Uterus (tissue), 4 donors: Measurements from ENCODE around the gene OR7G1. TPM values are rescaled to one million over a fixed set of nuclear protein-coding genes. Genes with fewer than 3 reads are reported as not detected.

ENCODE experiments used
- DNase-seq, 2 donors: peaks; one replicate each; pipeline ENCODE4 v3.0.0-alpha.2; 2019 to 2020
- H3K27ac ChIP-seq, 2 donors: fragments of 200-600 bp; sonication (generic); 1 replicate in 1 of 2; 2 replicates in 1 of 2; pipeline ENCODE4 v1.5.1; 2016 to 2018
- H3K27me3 ChIP-seq, 2 donors: fragments of 200-600 bp; sonication (generic); one replicate each; pipeline ENCODE4 v1.5.1; 2018 to 2019; ENCODE audit warnings: control low read depth in 1 of 2
- H3K36me3 ChIP-seq, 2 donors: fragments of 200-600 bp; sonication (generic); one replicate each; pipeline ENCODE4 v1.5.1; 2019; ENCODE audit warnings: control low read depth in 1 of 2
- H3K4me1 ChIP-seq, 2 donors: fragments of 200-600 bp; sonication (generic); one replicate each; pipeline ENCODE4 v1.5.1; 2018 to 2019; ENCODE audit warnings: control low read depth in 1 of 2
- H3K4me3 ChIP-seq, 2 donors: fragments of 200-600 bp; sonication (generic); 1 replicate in 1 of 2; 2 replicates in 1 of 2; pipeline ENCODE4 v1.5.1; 2018 to 2019; ENCODE audit warnings: mild to moderate bottlenecking in 1 of 2
- H3K9me3 ChIP-seq, 2 donors: fragments of 200-600 bp; sonication (generic); one replicate each; pipeline ENCODE4 v1.5.1; 2019; ENCODE audit warnings: control low read depth in 1 of 2
- POLR2A ChIP-seq, 2 donors: fragments of 450-650 bp; IDR thresholded peaks; one replicate each; pipeline ENCODE4 v1.6.1; 2016; ENCODE audit warnings: antibody characterized with exemption in 2 of 2, mild to moderate bottlenecking in 1 of 2, moderate library complexity in 1 of 2
- intact Hi-C: fragments of 100-400 bp; cut with DNase I; formaldehyde crosslinking; loops from one replicate; pipeline ENCODE4 v1.15.1; 2023; ENCODE audit warnings: low total_unique reads
- total RNA-seq, 4 donors: library from RNA; depleted of rRNA in 3 of 4; stranded (reverse); fragments of >200 nt in 3 of 4; gene quantifications; one replicate each; pipeline versions ENCODE4 v1.1.0 to v1.2.4, GENCODE V29; 2014 to 2023
- TF ChIP-seq, protein P1 (sequence below), 4 experiments: fragments of 200-600 bp in 2 of 4; fragments of 450-650 bp in 2 of 4; sonication (generic) in 2 of 4; IDR thresholded peaks; one replicate each; pipeline ENCODE4 v1.5.1; 2016 to 2019; ENCODE audit warnings: antibody characterized with exemption in 4 of 4, mild to moderate bottlenecking in 2 of 4, moderate library complexity in 1 of 4
- donor health status: DM: yes; HTN: yes; CAD: no.

Gene OR7G1
- total RNA-seq, 4 donors from 2014 or later = not detected

DNA sequence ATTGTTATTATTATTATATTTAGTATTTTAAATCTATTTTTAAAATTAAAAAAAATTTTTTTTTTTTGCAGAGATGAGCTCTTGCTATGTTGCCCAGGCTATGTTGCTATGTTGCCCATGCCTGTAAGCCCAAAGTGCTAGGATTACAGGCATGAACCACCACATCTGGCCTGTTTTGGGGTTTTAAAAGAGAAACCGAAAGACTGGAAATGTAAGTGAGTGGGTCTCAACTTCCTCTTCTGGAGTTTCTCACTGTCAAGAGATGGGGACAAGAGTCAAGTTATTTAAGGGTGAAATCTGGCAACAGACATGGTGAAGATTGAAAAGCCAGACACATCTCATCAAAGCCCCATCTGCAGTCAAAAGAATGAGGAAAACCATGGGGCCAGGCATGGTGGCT, 15.4 kb upstream of the OR7G1 start:
- Histone ChIP-seq H3K27me3 (no peaks in the 10 kb centered on the region), H3K4me1 (no peaks in the 10 kb centered on the region), H3K9me3 (no peaks in the 10 kb centered on the region), H3K36me3 (no peaks in the 10 kb centered on the region), H3K27ac (no peak overlapping the region), H3K4me3 (no peak overlapping the region)
- intact Hi-C loops = no loop called here
- DNase-seq = no peak
- TF ChIP-seq, protein P1, sequence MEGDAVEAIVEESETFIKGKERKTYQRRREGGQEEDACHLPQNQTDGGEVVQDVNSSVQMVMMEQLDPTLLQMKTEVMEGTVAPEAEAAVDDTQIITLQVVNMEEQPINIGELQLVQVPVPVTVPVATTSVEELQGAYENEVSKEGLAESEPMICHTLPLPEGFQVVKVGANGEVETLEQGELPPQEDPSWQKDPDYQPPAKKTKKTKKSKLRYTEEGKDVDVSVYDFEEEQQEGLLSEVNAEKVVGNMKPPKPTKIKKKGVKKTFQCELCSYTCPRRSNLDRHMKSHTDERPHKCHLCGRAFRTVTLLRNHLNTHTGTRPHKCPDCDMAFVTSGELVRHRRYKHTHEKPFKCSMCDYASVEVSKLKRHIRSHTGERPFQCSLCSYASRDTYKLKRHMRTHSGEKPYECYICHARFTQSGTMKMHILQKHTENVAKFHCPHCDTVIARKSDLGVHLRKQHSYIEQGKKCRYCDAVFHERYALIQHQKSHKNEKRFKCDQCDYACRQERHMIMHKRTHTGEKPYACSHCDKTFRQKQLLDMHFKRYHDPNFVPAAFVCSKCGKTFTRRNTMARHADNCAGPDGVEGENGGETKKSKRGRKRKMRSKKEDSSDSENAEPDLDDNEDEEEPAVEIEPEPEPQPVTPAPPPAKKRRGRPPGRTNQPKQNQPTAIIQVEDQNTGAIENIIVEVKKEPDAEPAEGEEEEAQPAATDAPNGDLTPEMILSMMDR (IDR thresholded peaks at IDR 0.05) = no peak
- no peak for TF ChIP-seq POLR2A (IDR thresholded peaks at IDR 0.05)

DNA sequence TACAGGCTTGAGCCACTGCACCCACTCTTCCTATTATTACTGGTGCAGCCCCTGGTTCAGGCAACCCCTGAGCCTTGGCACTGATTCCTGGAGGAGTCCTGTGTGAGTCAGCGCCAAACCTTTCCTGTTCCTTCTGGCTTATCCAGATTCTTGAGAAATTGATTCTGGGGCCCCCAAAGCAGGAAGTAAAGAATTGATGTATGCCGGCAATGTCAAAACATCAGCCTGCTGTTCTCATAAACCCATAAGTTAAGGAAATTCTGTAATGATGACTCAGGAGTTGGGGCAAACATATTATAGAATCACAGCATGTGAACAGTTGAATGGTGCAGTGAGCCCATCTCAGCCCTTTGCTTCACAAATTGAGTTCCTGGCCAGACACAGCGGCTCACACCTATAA, 12.6 kb upstream of the OR7G1 start:
- TF ChIP-seq, protein P1 (IDR thresholded peaks at IDR 0.05) = no peak
- no peak for TF ChIP-seq POLR2A (IDR thresholded peaks at IDR 0.05)
- no peak overlapping the region for H3K27ac ChIP-seq

DNA sequence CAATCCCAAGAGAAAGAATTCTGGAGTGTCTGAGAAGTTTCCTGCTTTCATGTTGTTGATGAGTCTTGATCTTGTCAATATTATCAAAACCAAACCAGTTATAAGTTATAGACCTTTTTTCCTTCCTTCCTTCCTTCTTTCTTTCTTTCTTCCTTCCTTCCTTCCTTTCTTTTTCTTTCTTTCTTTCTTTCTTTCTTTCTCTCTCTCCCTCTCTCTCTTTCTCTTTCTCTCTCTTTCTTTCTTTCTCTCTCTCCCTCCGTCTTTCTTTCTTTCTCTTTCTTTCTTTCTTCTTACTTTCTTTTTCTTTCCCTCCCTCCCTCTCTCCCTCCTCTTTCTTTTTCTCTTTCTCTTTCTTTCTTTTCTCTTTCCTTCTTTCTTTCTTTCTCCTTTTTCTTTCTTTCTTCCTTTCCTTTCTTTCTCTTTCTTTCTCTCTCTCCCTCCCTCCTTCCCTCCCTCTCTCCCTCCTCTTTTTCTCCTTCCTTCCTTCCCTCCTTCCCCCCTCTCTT, 11.4 kb upstream of the OR7G1 start, which contains the start of gene OR7G3:
OR7G3 (minus strand) TSS at position 51 of the 506 bp plus-strand sequence; CDS start at position 51, 0 bp downstream.
- no peaks in the 10 kb centered on the region for H3K36me3 ChIP-seq

More for the DNA sequence above, 12.6 kb upstream of the OR7G1 start:
- Histone ChIP-seq H3K36me3 (no peaks in the 10 kb centered on the region), H3K27me3 (no peaks in the 10 kb centered on the region), H3K9me3 (no peaks in the 10 kb centered on the region), H3K4me3 (no peak overlapping the region), H3K4me1 (no peaks in the 10 kb centered on the region)
- DNase-seq = no peak
- intact Hi-C loops = no loop called here

DNA sequence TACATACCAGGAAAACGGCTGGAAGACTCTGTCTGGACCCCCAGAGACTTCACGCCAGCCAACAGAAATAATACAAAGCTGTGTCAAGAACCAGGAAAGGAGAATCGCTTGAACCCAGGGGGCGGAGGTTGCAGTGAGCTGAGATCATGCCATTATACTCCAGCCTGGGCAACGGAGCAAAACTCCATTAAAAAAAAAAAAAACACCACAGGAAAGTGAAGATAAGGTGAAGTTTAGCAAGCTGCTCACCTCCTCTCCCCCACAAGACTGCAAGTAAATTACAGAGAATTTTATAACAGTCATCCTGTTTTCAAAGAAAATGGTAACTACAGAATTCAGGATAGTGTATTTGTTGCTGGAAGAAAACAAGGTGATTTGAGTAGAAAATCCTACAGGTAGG, 984 bp upstream of the OR7G1 start:
- Histone ChIP-seq H3K27ac (no peak overlapping the region), H3K4me1 (no peaks in the 10 kb centered on the region), H3K4me3 (no peak overlapping the region), H3K9me3 (no peaks in the 10 kb centered on the region), H3K36me3 (no peaks in the 10 kb centered on the region), H3K27me3 (no peaks in the 10 kb centered on the region)
- no peak for TF ChIP-seq POLR2A (IDR thresholded peaks at IDR 0.05)
- TF ChIP-seq, protein P1 (IDR thresholded peaks at IDR 0.05) = no peak
- intact Hi-C loops = no loop called here
- no peak for DNase-seq

More for the DNA sequence above, 11.4 kb upstream of the OR7G1 start, which contains the start of gene OR7G3:
- DNase-seq = no peak
- H3K27ac ChIP-seq = no peak within 1 kb of the TSS
- no peak for TF ChIP-seq POLR2A (IDR thresholded peaks at IDR 0.05)
- TF ChIP-seq, protein P1 (IDR thresholded peaks at IDR 0.05) = no peak
- H3K4me1 ChIP-seq = no peaks in the 10 kb centered on the region
- H3K9me3 ChIP-seq = no peaks in the 10 kb centered on the region
- intact Hi-C loops = no loop called here
- H3K4me3 ChIP-seq = no peak within 1 kb of the TSS
- H3K27me3 ChIP-seq = no peaks in the 10 kb centered on the region

DNA sequence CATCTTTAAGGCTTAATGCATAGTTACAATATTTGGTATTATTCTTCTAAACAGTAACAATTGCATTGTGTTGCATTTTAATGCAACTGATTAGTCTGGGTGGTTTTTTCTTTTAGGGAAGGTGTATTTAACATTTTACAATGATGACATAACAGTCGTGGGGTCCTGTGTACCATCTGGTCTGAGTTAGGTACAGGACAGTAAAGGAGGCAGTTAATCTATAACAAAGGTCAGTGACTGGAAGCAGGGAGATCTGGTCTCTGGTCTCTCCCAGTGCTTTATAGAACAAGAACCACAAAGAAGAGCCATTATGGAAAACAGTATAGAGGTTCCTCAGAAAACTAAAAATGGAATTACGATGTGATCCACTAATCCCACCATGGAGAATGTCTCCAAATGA, 5.6 kb downstream of the OR7G1 start:
- Histone ChIP-seq H3K9me3 (no peaks in the 10 kb centered on the region), H3K4me1 (no peaks in the 10 kb centered on the region), H3K4me3 (no peak overlapping the region), H3K27ac (no peak overlapping the region), H3K36me3 (no peaks in the 10 kb centered on the region), H3K27me3 (no peaks in the 10 kb centered on the region)
- DNase-seq = no peak
- TF ChIP-seq, protein P1 (IDR thresholded peaks at IDR 0.05) = no peak
- TF ChIP-seq POLR2A (IDR thresholded peaks at IDR 0.05) = no peak
- intact Hi-C loops = no loop called here
